GM19240 (cell line): Measurements from ENCODE around the gene FPGS.
"Not testable (repeated sequence)": the region's sequence is repeated elsewhere in the genome, so short reads cannot be mapped to it uniquely, and the experiment has no call there.

Source experiments
- DNase-seq: peaks from one replicate; pipeline ENCODE4 v3.0.0; 2011; ENCODE audit warnings: low spot score; ENCODE audit not compliant: insufficient read length

The FPGS gene

GRCh38 chr9:127812011-127812410 is 9.3 kb downstream of the FPGS start:
- DNase-seq, result no peak

GRCh38 chr9:127812936-127813675 is 10.4 kb downstream of the FPGS start:
- no peak for DNase-seq

- no peak for DNase-seq
Observed at GRCh38 chr9:127813686-127814226, 11.1 kb downstream of the FPGS start.

GRCh38 chr9:127814619-127815511 is 12.2 kb downstream of the FPGS start:
- DNase-seq, result no peak

- DNase-seq, result no peak
Observed at GRCh38 chr9:127815512-127816361, 13.1 kb downstream of the FPGS start.

GRCh38 chr9:127816362-127816725 is 13.7 kb downstream of the FPGS start:
- no peak for DNase-seq

GRCh38 chr9:127816728-127817127 is 14.0 kb downstream of the FPGS start:
- DNase-seq, result no peak

- DNase-seq, result no peak
Observed at GRCh38 chr9:127817881-127818434, 15.3 kb downstream of the FPGS start.

GRCh38 chr9:127818574-127818973 is 15.9 kb downstream of the FPGS start:
- no peak for DNase-seq

GRCh38 chr9:127822108-127822507 is 19.4 kb downstream of the FPGS start:
- no peak for DNase-seq

- no peak for DNase-seq
Observed at GRCh38 chr9:127825319-127826051, 22.8 kb downstream of the FPGS start.

GRCh38 chr9:127826253-127826913 is 23.7 kb downstream of the FPGS start:
- DNase-seq, result no peak

GRCh38 chr9:127828262-127829031 is 25.8 kb downstream of the FPGS start:
- DNase-seq, result no peak

- no peak for DNase-seq
Observed at GRCh38 chr9:127829205-127829906, 26.7 kb downstream of the FPGS start.

GRCh38 chr9:127832248-127832647 is 29.6 kb downstream of the FPGS start:
- no peak for DNase-seq

GRCh38 chr9:127833555-127833954 is 30.9 kb downstream of the FPGS start:
- DNase-seq, result no peak

GRCh38 chr9:127835991-127836516 is 33.4 kb downstream of the FPGS start:
- no peak for DNase-seq

GRCh38 chr9:127836561-127836960 is 33.9 kb downstream of the FPGS start:
- not testable (repeated sequence) for DNase-seq
